Activated CD8-positive, alpha-beta memory T cell treated with anti-CD3 and anti-CD28 coated beads, Interleukin-2, amount 50 U/mL, for 1 hour (primary cell): ENCODE measurements around the gene SAMD5.

Experiments
- DNase-seq: peaks from one replicate; pipeline ENCODE4 v3.0.0-alpha.2; 2020; ENCODE audit errors: extremely low read depth

Gene SAMD5

DNA sequence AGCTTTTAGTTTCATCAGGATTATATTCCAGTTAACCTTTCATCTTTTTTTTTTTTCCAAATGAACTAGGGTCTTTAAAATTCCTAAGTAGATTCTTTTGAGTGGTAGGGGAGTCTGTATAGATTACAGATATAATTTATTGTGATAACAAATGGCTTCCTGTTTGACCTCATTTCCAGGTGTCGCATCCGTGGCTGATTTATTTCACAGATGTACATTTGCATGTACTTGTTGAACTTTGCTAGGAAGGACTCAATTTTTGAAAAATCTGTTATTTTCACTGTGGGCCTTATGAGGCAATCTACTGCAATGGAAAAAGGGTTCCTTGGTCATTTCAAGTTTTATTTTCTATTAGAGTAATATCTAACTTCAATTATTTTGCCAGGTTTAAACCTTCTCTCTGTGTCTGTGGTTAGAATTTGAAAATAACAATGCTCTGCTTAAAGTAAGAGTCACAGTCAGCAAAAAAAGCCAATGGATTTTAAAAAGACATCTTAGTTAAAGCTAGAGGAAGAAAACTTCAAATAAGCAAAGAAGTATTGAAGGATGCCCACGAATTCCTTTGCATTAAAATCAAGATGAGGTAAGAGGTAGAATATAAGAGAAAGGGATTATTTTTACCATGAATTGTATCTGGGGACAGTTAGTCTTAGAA is 57.9 kb downstream of the SAMD5 start:
- DNase-seq, result no peak

DNA sequence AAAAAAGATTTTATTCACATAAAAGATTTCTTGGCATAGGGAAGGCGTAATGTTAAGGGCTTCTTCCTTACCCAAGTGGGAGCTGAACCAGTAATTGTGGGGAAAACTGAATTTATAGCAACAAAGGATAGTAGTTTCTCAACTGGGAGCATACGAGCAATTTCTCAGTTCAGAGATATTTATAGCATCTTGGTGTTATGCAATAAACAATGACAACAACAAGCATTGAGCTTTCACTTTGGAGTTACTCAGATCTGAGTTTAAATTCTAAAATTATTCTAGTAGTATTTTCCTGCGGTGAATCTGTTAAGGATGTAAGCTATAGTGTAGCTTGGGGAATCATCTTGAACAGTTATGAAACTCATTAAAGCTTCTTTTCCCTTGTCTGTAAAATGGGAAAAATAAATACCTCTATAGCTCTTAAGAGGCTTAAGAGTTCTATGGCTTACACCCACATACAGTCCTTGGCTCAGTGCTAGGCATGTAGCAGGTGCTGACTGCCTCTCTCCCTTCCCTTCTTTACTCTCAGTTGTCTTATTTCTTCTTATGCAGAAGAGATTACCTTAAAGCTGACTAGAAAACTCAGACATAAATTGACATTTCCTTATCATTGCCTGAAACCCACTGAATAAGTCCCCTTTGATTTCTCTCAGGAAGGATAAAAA is 58.8 kb downstream of the SAMD5 start:
- DNase-seq, result no peak

DNA sequence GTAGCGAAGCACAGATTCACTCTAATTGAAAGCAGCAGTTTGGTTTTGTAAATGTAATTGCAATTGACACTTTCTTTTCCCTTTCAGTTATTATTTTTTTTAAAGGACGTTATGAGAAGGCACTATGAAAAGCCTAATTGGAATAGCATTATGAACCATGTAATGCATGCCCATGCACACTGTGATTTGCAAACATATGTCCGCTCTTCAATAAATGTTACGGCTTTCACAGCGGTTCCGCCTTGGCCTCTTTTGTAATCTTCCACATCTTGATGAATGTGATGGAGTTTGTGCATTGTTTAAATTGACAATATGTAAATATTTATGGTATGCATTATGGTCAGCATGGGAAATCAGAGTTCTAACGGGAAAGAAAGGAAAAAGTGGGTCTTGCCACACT is 61.3 kb downstream of the SAMD5 start:
- no peak for DNase-seq

DNA sequence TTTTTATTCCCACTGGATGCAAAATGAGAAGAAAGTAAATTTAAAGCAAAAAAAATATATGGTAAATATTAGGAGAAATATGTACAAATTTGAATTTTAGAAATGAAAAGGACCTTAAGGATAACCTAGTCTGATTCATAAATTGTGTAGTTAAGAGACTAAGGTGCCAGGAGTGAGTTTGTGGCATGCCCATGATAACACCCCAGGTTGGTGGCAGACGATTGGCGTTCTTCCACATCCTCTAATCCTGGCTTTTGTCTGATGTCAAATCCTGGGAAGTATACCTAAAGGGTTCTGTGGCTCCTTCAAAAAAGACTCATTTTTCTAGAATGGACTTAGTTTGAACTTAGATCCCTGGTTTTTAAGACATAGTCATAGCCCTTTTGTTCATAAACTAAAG is 62.2 kb downstream of the SAMD5 start:
- DNase-seq, result no peak

DNA sequence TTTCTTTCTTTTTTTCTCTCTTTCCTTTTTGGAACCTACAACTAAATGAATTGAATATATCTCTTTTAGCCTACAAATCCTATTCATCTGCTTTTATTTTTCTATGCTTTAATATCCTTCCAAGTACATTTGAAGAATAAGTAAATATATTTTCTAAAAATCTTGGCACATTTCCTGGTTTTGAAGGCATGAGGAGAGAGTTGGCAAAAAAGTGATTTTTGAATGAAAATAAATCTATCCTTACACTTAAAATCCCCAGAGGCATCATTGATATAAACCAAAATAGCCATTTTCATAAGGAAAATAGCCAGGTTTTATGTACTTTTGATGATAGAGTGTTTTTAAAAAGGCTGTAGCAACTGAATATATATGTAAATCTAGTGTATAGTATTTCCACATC is 69.0 kb downstream of the SAMD5 start:
- no peak for DNase-seq

DNA sequence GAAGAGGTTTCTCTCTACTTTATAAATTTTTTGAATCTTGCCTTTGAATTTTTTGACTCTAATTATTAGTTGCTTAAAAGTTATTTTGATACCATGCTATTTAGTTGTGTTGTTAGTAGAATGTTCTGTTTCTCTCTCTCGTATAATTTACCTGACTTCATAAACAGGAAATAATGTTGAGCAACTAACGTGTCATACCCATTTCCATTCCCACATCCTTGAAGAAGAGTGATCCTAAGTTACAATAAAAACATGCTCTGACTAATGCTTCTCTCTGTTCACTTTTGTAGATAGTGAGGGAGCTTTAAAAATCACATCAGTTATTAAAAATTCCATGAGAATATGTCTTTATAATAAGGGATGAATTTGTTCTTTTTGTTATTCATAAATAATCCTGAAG is 69.7 kb downstream of the SAMD5 start:
- DNase-seq, result no peak

DNA sequence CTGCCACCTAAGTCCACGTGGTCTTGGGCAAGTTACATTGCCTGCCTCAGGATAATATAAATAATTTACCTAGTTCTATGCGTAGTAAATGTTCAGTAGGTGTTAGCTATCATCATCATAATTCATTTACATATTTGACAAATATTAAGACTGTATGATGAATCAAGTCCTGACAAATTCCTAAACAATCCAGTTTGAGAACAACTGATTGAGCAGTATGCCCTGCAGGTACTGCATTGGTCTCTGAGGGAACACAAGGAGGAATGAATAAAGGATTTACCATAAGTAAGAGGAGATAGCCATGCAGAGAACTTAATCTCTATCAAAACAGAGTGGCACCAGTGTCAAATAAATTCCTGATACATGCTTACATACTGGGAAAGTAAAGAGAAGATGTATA is 70.4 kb downstream of the SAMD5 start:
- DNase-seq, result no peak

DNA sequence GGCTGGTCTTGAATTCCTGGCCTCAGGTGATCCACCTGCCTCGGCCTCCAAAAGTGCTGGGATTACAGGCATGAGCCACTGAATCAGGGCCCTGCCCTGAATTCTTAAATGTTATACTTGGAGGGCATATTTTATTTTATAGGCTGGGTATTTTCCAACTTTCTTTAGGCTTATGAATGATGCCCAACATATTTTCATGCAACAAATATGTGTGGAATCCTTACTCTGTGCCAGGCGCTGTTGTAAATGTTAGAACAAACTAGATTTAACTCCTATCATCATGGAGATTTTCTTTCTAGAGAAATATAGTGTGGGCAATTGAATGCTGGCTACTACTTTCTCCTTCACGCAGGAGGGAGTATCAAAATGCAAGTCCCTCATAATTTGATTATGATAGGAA is 71.2 kb downstream of the SAMD5 start:
- no peak for DNase-seq

DNA sequence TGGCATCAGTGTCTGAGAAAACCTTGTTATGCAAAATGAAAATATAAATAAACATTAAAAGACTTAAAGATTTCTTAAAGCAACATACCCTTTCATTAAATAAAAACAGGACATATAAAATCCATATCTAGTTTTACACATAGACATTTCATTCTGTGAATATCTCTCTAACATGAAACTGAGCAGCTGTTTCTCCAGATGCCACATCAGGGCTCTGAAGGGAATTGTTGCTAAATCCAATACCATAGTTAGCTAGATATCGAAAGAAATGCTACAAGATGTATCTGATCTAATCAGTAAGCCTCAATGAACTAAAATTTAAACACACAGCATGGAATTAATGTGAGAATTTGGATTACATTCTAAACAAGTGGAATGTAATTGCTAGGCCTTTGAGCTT is 74.5 kb downstream of the SAMD5 start:
- no peak for DNase-seq

DNA sequence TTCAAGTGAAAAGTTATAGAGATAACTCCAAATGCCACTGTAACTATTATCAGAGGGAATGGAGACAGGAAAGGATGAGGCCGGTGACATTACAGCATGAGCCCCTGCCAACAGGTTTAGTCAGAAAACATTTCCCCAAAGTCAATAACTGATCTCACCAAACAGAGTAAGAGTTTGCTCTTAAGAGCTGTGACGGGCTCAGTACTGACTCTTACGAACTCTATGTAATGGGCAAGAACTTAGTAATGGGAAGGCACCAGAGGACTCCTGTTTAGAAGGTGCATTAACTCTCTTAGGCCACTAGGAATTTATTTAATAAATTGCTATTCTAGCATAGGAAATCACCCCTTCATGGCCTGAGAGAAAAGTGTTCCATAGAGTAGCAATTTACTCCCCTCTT is 76.8 kb downstream of the SAMD5 start:
- DNase-seq, result no peak

DNA sequence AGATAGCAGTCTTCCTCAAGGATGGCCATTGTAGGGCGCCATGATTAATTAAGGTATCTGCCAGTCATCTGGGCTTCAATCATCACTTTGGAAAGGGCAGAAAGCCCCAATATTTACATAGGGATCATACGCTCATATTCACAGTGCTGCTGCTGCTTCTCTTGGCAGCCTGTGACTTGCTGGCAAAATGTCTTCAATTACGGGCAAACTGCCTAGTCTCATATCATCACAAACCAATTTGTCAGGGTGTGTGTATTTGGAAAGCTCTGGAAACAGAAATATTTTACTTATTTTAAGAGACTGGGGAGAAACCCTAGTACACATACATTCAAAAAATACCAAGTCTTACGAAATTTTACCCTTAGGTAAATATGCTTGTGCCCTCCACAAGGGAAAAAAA is 77.6 kb downstream of the SAMD5 start:
- no peak for DNase-seq

DNA sequence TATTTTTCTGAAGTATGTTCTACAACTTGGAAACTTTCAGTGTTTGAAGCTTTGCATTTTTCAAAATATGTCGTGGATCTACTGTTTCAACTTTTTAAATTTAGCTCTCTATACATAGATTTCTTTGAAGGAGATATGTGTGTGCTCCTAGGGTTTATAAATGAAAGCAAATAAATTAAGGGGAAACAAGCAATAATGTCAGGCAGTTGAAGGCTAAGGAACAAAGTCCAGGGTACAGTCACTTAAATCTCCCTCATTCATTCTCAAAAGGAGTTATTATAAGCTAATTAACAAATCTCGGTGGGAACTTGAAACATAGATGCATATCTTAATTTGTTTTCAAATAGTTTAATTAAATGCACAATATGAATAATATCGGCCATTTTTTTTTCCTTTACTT is 79.4 kb downstream of the SAMD5 start:
- no peak for DNase-seq

DNA sequence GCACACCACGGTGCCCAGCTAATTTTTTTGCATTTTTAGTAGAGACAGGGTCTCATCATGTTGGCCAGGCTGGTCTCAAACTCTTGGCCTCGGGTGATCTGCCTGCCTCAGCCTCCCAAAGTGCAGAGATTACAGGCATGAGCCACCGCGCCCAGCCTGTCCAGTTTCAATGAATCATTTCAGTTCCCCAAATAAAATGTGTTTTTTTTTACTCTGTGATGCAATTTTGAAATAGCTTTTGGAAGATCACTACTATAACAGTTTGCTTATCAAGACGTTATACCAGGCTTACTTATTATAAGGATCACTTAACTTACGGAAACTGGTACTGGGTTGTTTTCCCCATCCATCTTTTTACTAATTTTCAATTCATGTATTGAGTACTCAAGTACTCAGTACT is 80.0 kb downstream of the SAMD5 start:
- no peak for DNase-seq

DNA sequence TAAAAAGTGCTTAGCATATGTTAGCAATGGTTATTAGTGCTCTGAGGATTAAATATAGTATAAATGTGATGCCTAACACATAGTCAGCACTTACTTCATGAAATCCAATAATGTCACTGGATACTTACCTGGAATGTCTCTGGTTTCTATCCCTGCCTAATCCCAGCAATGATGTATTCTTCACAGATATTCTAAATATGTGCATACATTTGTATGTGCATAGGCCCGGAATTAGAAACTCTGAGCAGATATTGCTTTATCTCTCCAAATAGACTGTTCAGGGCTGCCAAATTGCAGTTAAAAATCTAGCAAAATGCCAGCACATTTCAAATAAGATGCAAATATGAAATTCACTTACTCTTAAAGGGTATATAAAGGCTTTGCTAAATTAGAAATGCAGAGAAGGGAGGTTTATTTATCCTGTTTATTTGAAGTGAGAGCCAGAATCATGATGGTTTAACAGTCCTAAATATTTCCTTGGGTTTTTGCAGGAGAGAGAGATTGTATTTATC is 81.3 kb downstream of the SAMD5 start:
- no peak for DNase-seq

DNA sequence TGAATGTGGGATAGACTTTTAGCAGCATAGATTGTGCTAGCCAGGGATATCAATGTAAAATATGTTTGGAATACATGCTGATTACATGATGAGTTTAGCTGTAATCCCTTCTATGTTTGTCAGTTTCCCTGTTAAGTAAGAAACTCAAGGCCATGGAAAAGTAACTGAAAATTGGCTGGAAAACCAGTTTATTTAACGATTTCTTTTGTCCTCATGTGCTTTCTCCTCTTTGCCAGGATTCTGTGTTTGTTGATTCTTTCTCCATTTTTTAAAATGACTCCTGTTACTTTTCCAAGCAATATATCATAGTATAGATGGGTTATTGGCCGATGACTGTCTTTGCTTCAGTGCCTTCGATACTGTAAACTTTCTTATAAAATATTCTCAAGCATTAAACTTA is 87.5 kb downstream of the SAMD5 start:
- no peak for DNase-seq

DNA sequence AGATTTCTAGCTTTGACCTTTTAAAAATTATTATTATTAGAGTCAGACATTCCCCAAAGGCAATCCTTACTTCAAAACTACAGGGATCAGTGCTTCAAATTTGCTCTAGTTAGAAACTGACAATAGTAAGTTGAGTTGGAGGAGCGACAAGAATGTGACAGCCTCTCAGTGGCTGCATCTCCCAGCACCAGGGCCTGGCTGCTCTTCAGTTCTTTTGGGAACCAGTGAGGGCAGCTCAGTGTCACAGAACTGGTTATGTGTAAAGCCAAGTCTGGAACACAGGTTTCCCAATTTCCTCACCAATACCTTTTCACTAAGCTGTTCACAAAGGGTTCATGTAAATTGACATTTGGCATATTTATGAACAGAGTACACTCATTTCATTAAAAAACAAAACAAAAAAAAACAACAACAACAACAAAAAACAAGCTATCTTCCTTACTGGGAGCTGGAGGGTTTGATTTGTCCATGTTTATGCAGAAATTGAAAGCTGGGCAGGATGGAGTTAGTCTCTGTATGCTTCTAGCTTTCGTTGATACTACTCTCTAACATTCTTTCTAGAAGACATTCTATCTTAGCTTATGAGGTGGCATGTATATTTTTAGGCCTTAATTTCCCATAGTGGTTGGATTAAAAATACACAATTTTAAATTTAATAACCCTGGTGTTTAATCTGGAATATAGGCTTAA is 95.0 kb downstream of the SAMD5 start:
- DNase-seq, result no peak

DNA sequence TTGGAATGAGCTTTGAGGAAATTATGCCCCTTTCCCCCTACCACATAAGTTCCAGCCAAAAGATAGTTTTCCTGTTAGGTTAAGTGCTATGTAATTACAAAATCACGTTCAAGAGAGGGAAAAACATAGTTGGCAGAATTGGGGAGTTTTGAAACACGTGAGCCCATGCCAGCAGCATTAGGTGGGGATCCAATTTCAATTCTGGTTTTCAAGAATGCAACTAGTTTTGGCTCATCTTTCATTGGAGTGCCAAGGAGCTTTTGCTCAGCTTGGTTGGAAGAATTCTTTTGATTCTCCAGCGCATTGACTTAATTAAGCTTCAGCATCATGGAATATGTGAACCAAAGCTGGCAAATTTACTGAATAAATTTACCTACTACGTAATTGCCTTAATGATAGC is 95.9 kb downstream of the SAMD5 start:
- no peak for DNase-seq

DNA sequence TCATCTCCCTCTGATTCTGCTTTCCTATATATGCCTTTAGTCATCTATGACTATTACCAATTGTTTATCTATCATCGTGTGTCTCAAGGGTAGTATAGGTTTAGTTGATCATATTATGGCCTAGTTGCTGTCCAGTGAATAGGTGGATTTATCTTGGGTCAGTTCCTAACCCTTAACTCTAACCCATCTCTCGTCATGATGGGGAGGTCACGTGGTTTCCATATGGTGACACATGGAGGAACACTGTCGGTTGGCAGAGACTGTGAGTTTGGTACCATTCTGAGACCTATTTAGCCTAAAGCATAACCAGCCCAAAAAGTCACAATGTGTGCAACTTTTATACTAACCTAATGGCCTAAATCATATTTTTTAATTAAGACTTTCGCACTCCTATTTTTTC is 103.5 kb downstream of the SAMD5 start:
- DNase-seq, result no peak

DNA sequence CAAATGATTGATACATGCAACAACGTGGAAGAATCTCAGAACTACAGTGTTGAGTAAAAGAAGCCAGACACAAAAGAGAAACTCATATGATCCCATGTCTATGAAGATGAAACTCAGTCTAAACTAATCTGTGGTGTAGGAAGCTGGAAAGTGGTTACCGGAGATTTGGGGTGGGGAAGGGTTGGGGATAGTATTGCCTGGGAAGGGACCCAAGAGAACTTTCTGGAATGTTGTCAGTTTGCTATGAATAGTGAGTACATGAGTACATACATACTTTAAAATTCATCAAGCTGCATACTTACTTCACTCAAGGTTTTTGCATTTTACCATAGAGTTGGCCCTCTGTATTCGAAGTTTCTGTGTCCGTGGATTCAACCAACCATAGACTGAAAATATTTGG is 106.0 kb downstream of the SAMD5 start:
- no peak for DNase-seq

DNA sequence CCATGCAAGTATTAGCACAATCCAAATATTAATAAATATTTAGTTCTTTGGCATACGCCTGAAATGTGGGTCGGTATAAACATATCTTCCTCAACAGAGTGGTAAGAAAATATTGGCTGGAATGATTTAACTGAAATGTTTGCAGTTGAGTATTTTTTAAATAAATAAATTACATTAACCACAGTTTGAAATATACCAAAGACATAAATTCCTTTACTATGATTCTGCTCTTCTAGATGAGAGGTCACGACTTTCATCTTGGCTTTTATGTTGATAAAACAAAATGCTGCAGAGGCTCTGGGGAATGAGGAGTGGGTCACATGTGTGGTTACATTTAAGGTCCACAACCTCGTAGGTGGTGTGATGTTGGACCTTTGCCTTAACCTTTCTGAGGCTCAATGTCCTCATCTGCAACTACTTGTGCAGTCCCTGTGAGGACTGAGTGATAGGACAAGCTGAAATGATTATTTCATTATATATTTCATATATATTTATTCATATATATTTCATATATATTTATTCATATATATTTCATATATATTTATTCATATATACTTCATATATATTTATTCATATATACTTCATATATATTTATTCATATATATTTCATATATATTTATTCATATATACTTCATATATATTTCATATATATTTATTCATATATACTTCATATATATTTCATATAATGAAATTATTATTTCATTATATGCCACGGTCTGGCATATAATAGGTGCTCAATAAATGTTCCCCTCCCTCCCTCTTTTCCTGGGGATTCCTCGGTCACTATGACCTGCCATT is 107.4 kb downstream of the SAMD5 start:
- no peak for DNase-seq

DNA sequence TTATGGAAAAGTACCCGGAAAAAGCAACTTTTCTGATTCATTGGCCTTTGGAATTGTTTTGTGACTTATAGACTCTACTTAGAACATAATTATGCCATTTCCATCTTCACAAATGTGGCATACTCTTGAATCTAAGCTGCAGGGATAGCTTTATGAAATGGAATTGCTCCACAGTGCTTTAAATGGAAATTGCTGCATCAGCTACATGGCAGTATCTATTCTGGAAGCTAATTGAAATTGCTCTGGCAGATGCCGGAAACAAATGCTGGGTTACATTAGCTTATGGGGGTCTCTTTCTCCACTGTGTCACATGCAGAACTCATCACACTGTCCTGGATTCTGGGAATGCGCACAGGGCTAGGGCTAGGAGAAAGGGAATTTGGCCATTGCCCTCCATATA is 108.9 kb downstream of the SAMD5 start:
- DNase-seq, result no peak

DNA sequence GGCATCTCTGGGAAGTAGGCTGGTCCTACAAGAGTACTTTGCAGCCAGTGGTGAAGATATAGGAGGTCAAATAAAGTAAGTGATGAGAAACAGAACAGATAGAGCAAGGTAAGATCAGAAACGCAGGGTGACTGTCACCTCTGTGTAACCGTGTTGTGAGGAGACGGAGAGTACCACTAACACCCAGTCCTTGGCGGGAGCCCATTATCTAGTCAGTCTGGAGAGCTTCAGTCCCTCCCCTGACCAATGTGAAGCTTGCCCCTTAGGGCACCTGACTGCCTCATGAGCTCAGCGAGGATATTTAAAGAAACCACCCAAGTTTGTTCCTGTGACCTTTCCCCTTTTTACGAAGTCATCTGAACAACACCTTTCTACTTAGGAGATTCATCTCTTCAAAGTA is 110.0 kb downstream of the SAMD5 start:
- DNase-seq, result no peak
